ENCODE data around the gene LYZL6.

DNA sequence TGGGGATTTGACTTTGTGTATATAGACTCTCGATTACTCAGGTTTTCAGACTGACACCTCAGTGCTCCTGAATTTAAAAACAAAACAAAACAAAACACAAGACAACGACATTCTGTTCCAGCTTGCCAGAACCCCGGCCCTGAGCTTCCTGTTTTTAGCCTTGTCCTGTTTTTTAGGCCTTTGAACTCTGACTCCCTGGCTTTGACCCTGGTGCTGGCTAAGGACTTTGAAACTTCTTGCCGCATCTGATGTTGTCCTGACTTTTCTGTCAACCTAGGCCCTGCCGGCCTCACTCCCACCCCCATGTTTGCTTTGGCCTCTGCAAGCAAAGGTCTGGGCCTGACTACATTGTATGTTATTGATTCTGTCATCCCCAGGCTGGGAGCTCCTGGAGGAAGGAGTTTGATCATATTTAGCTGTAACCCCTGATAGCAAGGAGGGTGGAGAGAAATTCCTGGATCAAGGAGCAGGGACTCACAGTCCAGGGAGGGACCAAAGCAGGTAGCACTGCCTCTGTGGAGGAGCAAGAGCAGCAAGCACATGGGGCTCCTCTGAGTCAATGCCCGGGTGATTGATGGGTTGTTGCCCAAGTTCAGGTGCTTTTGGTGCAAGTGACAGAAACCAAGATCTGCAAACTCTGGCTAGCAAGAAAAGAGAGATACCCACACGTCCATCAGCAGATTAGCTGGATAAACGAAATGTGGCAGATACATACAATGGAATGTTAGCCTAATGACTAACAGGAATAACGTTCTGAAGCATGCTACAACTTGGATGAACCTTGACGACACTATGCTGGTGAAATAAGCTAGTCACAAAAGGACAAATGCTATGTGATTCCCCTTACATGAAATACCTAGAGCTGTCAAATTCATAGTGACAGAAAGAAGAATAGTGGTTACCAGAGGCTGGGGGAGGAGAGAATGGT lies 30.1 kb upstream of the LYZL6 start:
- TF ChIP-seq, protein P1, sequence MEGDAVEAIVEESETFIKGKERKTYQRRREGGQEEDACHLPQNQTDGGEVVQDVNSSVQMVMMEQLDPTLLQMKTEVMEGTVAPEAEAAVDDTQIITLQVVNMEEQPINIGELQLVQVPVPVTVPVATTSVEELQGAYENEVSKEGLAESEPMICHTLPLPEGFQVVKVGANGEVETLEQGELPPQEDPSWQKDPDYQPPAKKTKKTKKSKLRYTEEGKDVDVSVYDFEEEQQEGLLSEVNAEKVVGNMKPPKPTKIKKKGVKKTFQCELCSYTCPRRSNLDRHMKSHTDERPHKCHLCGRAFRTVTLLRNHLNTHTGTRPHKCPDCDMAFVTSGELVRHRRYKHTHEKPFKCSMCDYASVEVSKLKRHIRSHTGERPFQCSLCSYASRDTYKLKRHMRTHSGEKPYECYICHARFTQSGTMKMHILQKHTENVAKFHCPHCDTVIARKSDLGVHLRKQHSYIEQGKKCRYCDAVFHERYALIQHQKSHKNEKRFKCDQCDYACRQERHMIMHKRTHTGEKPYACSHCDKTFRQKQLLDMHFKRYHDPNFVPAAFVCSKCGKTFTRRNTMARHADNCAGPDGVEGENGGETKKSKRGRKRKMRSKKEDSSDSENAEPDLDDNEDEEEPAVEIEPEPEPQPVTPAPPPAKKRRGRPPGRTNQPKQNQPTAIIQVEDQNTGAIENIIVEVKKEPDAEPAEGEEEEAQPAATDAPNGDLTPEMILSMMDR (IDR thresholded peaks at IDR 0.05; ENCODE audit: borderline replicate concordance, extremely low read depth, low read length, poor library complexity, severe bottlenecking), result no peak
- TF ChIP-seq EZH2 (IDR thresholded peaks at IDR 0.05; ENCODE audit: borderline replicate concordance, low read depth, low read length, severe bottlenecking), result no peak
